K562 (cell line): Measurements from ENCODE around the gene CC2D1A. TPM values are rescaled to one million over a fixed set of nuclear protein-coding genes. Genes with fewer than 3 reads are reported as not detected.

Experiments
- ATAC-seq: fragments of 200-7000 bp; cut with Tn5 transposase; 3 replicates; pipeline ENCODE4 v1.9.1; 2020; ENCODE audit warnings: moderate library complexity
- BruUV-seq: library from RNA; stranded (reverse); fragments of 400-500 nt; replicated peaks from 2 replicates; lab custom pipeline; 2021; lab: Mats Ljungman, UMichigan
- CTCF ChIA-PET: fragments of 300-600 bp; formaldehyde crosslinking; extraction: SDS; loops from one replicate; lab custom pipeline; 2021; ENCODE audit warnings: low intra/inter-chr PET ratio; lab: Yijun Ruan, JAX
- POLR2A ChIA-PET: fragments of 300-600, 350-650 bp; sonication (Branson Sonifier 250); formaldehyde crosslinking; extraction: SDS; loops from one replicate; lab custom pipeline; 2021; ENCODE audit warnings: antibody characterized with exemption, inconsistent platforms; lab: Yijun Ruan, JAX
- DNase-seq, 4 experiments: peaks; one replicate each; pipeline versions ENCODE4 v3.0.0 to v3.0.0-alpha.2; 2011 to 2018; ENCODE audit warnings: low spot score in 3 of 4, mixed read lengths in 3 of 4; ENCODE audit errors: extremely low read depth in 1 of 4
- FAIRE-seq: peaks from 2 replicates; lab custom pipeline; 2011; peaks lifted over from hg19 to GRCh38; lab: Jason Lieb, UNC
- H2AFZ ChIP-seq: 2 replicates; pipeline ENCODE4 v1.6.0; 2011; ENCODE audit warnings: low read depth, low read length, control low read depth, inconsistent platforms
- H3K27ac ChIP-seq: fragments of 200-600 bp; 3 replicates; pipeline ENCODE4 v1.8.0; 2011; ENCODE audit warnings: low read depth, mild to moderate bottlenecking, control low read depth, inconsistent platforms, low read length, moderate library complexity, mixed read lengths; ENCODE audit errors: extremely low read depth
- H3K27me3 ChIP-seq, 2 experiments: fragments of 300-600 bp in 1 of 2; 2 replicates in 1 of 2; 3 replicates in 1 of 2; pipeline versions ENCODE4 v1.6.0 to v1.8.0; 2011; ENCODE audit warnings: inconsistent platforms in 2 of 2, low read length in 2 of 2, mild to moderate bottlenecking in 1 of 2, mixed read lengths in 1 of 2, moderate library complexity in 1 of 2; ENCODE audit not compliant: control insufficient read depth in 2 of 2, insufficient read depth in 2 of 2
- H3K36me3 ChIP-seq: fragments of 300-600 bp; 3 replicates; pipeline ENCODE4 v1.8.0; 2011; ENCODE audit warnings: mild to moderate bottlenecking, low read length, inconsistent platforms; ENCODE audit not compliant: control insufficient read depth, insufficient read depth
- H3K4me1 ChIP-seq, 2 experiments: fragments of 200-600 bp in 1 of 2; replicated peaks in 1 of 2; 2 replicates in 1 of 2; 3 replicates in 1 of 2; pipeline versions ENCODE4 v1.5.1 to v1.8.0; 2011; ENCODE audit warnings: inconsistent platforms in 2 of 2, low read length in 2 of 2, mild to moderate bottlenecking in 1 of 2, mixed read lengths in 1 of 2, moderate library complexity in 1 of 2; ENCODE audit not compliant: control insufficient read depth in 2 of 2, insufficient read depth in 2 of 2
- H3K4me2 ChIP-seq: 2 replicates; pipeline ENCODE4 v1.6.1; 2011; ENCODE audit warnings: low read length, control low read depth, inconsistent platforms, mixed read lengths; ENCODE audit not compliant: insufficient read depth
- H3K4me3 ChIP-seq: fragments of 200-600 bp; sonication (generic), shearing (Covaris generic); 2 replicates; pipeline ENCODE4 v1.5.1; 2016; ENCODE audit warnings: control low read depth, inconsistent platforms
- H3K79me2 ChIP-seq: fragments of 200-600 bp; 3 replicates; pipeline ENCODE4 v1.8.0; 2011; ENCODE audit warnings: low read length, inconsistent platforms; ENCODE audit not compliant: control insufficient read depth, insufficient read depth
- H3K9ac ChIP-seq, 2 experiments: 2 replicates each; pipeline versions ENCODE4 v1.6.0 to v1.6.1; 2011; ENCODE audit warnings: low read depth in 2 of 2, low read length in 2 of 2, control low read depth in 1 of 2, inconsistent platforms in 1 of 2, mild to moderate bottlenecking in 1 of 2, mixed read lengths in 1 of 2; ENCODE audit not compliant: insufficient read depth in 1 of 2
- H3K9me1 ChIP-seq: one replicate; pipeline ENCODE4 v1.6.0; 2011; ENCODE audit warnings: inconsistent platforms, mild to moderate bottlenecking, low read length, moderate library complexity; ENCODE audit not compliant: control insufficient read depth, insufficient read depth
- H3K9me3 ChIP-seq: replicated peaks from 2 replicates; pipeline ENCODE4 v1.5.1; 2011; ENCODE audit warnings: low read depth, low read length, inconsistent platforms; ENCODE audit not compliant: control insufficient read depth, insufficient read depth
- H4K20me1 ChIP-seq: replicated peaks from 2 replicates; pipeline ENCODE4 v1.6.1; 2011; ENCODE audit warnings: low read length, inconsistent platforms, mixed read lengths; ENCODE audit not compliant: control insufficient read depth, insufficient read depth
- BCOR ChIP-seq: fragments of 450-650 bp; IDR thresholded peaks from 2 replicates; pipeline ENCODE4 v1.6.1; 2016
- KAT8 ChIP-seq: fragments of 450-650 bp; IDR thresholded peaks from 2 replicates; pipeline ENCODE4 v1.6.1; 2016; ENCODE audit warnings: low read depth, mild to moderate bottlenecking
- KDM1A ChIP-seq, 2 experiments: fragments of 450-650 bp; IDR thresholded peaks; 2 replicates each; pipeline ENCODE4 v1.6.1; 2016; ENCODE audit warnings: mild to moderate bottlenecking in 2 of 2
- KLF10 ChIP-seq: fragments of 250-450 bp; sonication (Bioruptor Pico); IDR thresholded peaks from 2 replicates; pipeline ENCODE4 v1.6.1; 2021; ENCODE audit warnings: matching md5 sums
- MLLT1 ChIP-seq, 2 experiments: fragments of 450-650 bp; IDR thresholded peaks; 2 replicates each; pipeline ENCODE4 v1.6.1; 2016
- MYBL2 ChIP-seq, 2 experiments: fragments of 450-650 bp in 1 of 2; sonication (generic) in 1 of 2; formaldehyde crosslinking in 1 of 2; IDR thresholded peaks; 2 replicates each; pipeline versions ENCODE4 v1.6.1 to v1.8.1; 2017 to 2022; ENCODE audit warnings: borderline replicate concordance in 1 of 2, inconsistent platforms in 1 of 2, low read depth in 1 of 2, mild to moderate bottlenecking in 1 of 2, missing genetic modification reagents in 1 of 2, moderate library complexity in 1 of 2
- NFRKB ChIP-seq: fragments of 450-650 bp; IDR thresholded peaks from 2 replicates; pipeline ENCODE4 v1.6.1; 2016; ENCODE audit warnings: low read depth
- NR0B1 ChIP-seq: fragments of 450-650 bp; IDR thresholded peaks from one replicate; pipeline ENCODE4 v1.6.1; 2018; ENCODE audit warnings: mild to moderate bottlenecking, moderate library complexity; ENCODE audit not compliant: partially characterized antibody
- TCF7 ChIP-seq: sonication (generic); IDR thresholded peaks from 2 replicates; pipeline ENCODE4 v1.6.1; 2016; ENCODE audit warnings: antibody characterized with exemption, borderline replicate concordance
- ZNF121 ChIP-seq: sonication (generic); formaldehyde crosslinking; conservative IDR thresholded peaks from 2 replicates; pipeline ENCODE4 v1.8.0; 2022; ENCODE audit warnings: missing genetic modification reagents
- ZNF316 ChIP-seq: fragments of 450-650 bp; IDR thresholded peaks from 2 replicates; pipeline ENCODE4 v1.6.1; 2016
- WGBS: fragments of 100-300 bp; shearing (Covaris generic); methylation state at CpG from one replicate; pipeline ENCODE4 v1.1.6; 2016; ENCODE audit warnings: low coverage, mixed read lengths; ENCODE audit not compliant: insufficient coverage; ENCODE audit errors: missing lambda C conversion rate; 5-methylcytosine and 5-hydroxymethylcytosine counted together
- in situ Hi-C: fragments of 300-500 bp; cut with MboI; formaldehyde crosslinking; loops from 4 replicates; pipeline ENCODE4 v1.15.0; 2018; ENCODE audit warnings: inconsistent platforms, mixed read lengths
- intact Hi-C: fragments of 100-400 bp; cut with micrococcal nuclease; formaldehyde crosslinking; loops from 2 replicates; pipeline ENCODE4 v1.14.2; 2022
- polyA plus RNA-seq, 8 experiments: library from polyadenylated mRNA; depleted of rRNA in 4 of 8; stranded (reverse) in 5 of 8; unstranded in 3 of 8; fragments of >200 nt; fragmentation: Nextera tagmentation in 2 of 8; fragmentation: Illumina TruSeq in 1 of 8; extraction: Ambion mirVana in 2 of 8; extraction: Trizol in 1 of 8; gene quantifications; 2 replicates each; pipeline versions ENCODE4 v1.2.1 to v1.2.3, GENCODE V29; 2011 to 2014; ENCODE audit warnings: inconsistent platforms in 1 of 8, missing spikeins in 1 of 8
- total RNA-seq, 7 experiments: library from RNA; depleted of rRNA in 6 of 7; stranded (reverse); fragments of >200 nt in 6 of 7; fragmentation: Illumina TruSeq in 2 of 7; extraction: Trizol in 2 of 7; gene quantifications; 2 replicates each; pipeline versions ENCODE4 v1.2.1 to v1.2.3, GENCODE V29; 2011 to 2021; ENCODE audit warnings: low replicate concordance in 1 of 7

The CC2D1A gene
- total and polyA plus RNA-seq, 9 of the 15 experiments (the other 6 are each of a cell fraction or from before 2014, with no cell fraction given) = 0.32 to 31.0 (median 12.9) TPM

DNA sequence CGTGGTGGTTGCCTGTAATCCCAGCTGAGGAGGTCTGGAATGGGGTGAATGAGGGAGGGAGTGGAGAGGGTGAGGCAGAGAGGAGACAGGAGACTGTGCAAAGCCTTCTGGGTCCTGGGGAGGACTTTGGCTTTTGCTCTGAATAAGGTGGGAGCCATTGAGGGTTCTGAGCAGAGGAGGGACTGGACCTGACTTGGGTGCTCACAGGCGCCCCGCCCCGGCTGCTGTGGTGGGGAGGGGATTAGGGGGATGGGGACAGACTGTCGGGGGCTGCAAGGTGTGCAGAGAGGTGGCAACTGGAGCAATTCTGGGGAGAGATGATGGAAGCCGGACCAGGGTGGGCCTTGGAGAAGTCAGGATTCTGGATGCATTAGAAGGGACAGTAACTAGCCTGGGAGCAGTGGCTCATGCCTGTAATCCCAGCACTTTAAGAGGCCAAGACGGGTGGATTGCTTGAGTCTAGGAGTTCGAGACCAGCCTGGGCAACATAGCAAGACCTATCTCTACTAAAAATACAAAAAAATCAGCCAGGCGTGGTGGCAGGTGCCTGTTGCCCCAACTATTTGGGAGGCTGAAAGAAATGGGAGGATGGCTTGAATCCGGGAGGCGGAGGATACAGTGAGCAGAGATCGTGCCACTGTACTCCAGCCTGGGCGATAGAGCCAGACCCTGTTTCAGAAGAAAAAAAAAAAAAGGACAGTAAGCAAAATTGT is 45.2 kb upstream of the CC2D1A start:
- CTCF ChIA-PET = no interaction called here
- H4K20me1 ChIP-seq = no peaks in the 10 kb centered on the region
- no peak overlapping the region for H3K4me2 ChIP-seq
- BruUV-seq = no TSS peak
- peak overlapping the region; percentile 83; the same call in 1 of the 2 replicates for H2AFZ ChIP-seq
- no peak for FAIRE-seq
- no peaks in the 10 kb centered on the region for H3K79me2 ChIP-seq
- in situ Hi-C loops (loop anchor here (5.0 kb wide), 2 partner anchors 74 to 254 kb away; no protein-coding TSS in a partner anchor), intact Hi-C loops (loop anchor here (5.0 kb wide), 1 partner anchor 34 kb away; no protein-coding TSS in a partner anchor)
- peaks cover 6 to 9% of the 10 kb centered on the region in 2 experiments; a peak in 4 of 5 replicates for H3K27me3 ChIP-seq
- no peaks in the 10 kb centered on the region for H3K9me3 ChIP-seq
- TF ChIP-seq NFRKB (no peak), ZNF316 (peak; percentile 76), MYBL2 (IDR thresholded peaks at IDR 0.05; ENCODE audit: low read depth) (no peak), MYBL2 (CRISPR knock-in tag; IDR thresholded peaks at IDR 0.05; ENCODE audit: borderline replicate concordance) (no peak), KLF10 (CRISPR knock-in tag) (no peak), BCOR (peak; percentile 41; the same call in 1 of the 2 replicates), ZNF121 (CRISPR knock-in tag) (0 out of 2 replicates have a peak, but pooled peaks have one; percentile 15), KAT8 (no peak), MLLT1 (IDR thresholded peaks at IDR 0.05) (0 out of 4 replicates have a peak, but pooled peaks of 1 of the 2 experiments have one; percentile 31), KDM1A (IDR thresholded peaks at IDR 0.05) (peak in 1 of 2 experiments; percentile 45; a peak in 1 of 4 replicates), TCF7 (no peak), NR0B1 (no peak)
- 0 out of 3 replicates have a peak overlapping the region, but pooled peaks have one; percentile 63 for H3K27ac ChIP-seq
- no peaks in the 10 kb centered on the region for H3K9me1 ChIP-seq
- no peak for ATAC-seq
- no peaks in the 10 kb centered on the region for H3K36me3 ChIP-seq
- 81% methylated on average over 12 of the region's 13 CpGs for WGBS
- POLR2A ChIA-PET = interaction anchor here (0.7 to 1.1 kb wide), 2 partner anchors 86 to 245 kb away, joined by 3 read pairs; no protein-coding TSS in a partner anchor
- H3K4me1 ChIP-seq = peaks cover 12 to 26% of the 10 kb centered on the region in 2 experiments
- no peak for DNase-seq
- no peak overlapping the region for H3K9ac ChIP-seq
- H3K4me3 ChIP-seq = no peak overlapping the region
